Gastroesophageal sphincter (tissue), 3 donors: ENCODE measurements around the gene MN1.

ENCODE experiments used
- CTCF ChIP-seq, 4 experiments: fragments of 200-600 bp in 2 of 4; fragments of 450-650 bp in 2 of 4; sonication (generic) in 1 of 4; IDR thresholded peaks; one replicate each; pipeline ENCODE4 v1.5.1; 2017 to 2019; ENCODE audit warnings: antibody characterized with exemption in 4 of 4, mild to moderate bottlenecking in 2 of 4, moderate library complexity in 2 of 4
- POLR2A ChIP-seq, 2 donors: fragments of 450-650 bp; IDR thresholded peaks; one replicate each; pipeline ENCODE4 v1.6.1; 2017; ENCODE audit warnings: antibody characterized with exemption in 2 of 2, mild to moderate bottlenecking in 2 of 2, moderate library complexity in 1 of 2
- POLR2AphosphoS5 ChIP-seq: sonication (generic); formaldehyde crosslinking; IDR thresholded peaks from one replicate; pipeline ENCODE4 v1.6.1; 2017; ENCODE audit warnings: antibody characterized with exemption

DNA sequence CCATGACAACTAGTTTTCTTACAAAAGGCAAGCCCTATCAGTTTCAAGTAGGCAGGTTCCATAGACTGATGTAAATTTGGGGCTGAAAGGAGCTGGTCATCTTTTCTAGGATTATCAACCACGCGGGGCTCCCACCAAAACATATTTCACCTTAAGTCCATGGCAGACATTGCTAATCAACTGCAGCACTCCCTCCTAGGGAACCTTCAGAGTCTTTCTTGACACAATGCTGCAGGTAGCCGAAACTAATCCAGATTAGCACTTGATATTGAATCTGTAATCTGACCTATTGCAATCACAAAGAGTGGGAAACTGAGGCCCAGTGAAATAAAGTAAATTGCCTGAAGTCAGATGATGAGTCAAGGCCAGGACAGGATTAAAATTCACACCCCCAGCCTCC is 32.5 kb downstream of the MN1 start:
- no peak for TF ChIP-seq POLR2AphosphoS5
- TF ChIP-seq CTCF (IDR thresholded peaks at IDR 0.05): no peak
- TF ChIP-seq POLR2A (IDR thresholded peaks at IDR 0.05): no peak
